NCI-H1436 (cell line): ENCODE measurements around the gene CTXN2.
A peak's percentile ranks its signal among the peaks of the same experiment; 100 is the strongest.

ENCODE experiments used
- DNase-seq: peaks from one replicate; lab custom pipeline; 2025; lab: John Stamatoyannopoulos, UW

CTXN2 gene

GRCh38 chr15:48191574-48192225 is at the start of gene CTXN2:
Gene CTXN2 (plus strand): TSS chr15:48191665. CDS start chr15:48201301, 9,636 bp downstream.
- DNase-seq: peak; percentile 37

- DNase-seq: no peak
Measured at GRCh38 chr15:48143856-48144255, 47.6 kb upstream of the CTXN2 start.

- no peak for DNase-seq
Measured at GRCh38 chr15:48144889-48145288, 46.6 kb upstream of the CTXN2 start.

- DNase-seq: no peak
Measured at GRCh38 chr15:48145923-48146322, 45.5 kb upstream of the CTXN2 start.

DNA sequence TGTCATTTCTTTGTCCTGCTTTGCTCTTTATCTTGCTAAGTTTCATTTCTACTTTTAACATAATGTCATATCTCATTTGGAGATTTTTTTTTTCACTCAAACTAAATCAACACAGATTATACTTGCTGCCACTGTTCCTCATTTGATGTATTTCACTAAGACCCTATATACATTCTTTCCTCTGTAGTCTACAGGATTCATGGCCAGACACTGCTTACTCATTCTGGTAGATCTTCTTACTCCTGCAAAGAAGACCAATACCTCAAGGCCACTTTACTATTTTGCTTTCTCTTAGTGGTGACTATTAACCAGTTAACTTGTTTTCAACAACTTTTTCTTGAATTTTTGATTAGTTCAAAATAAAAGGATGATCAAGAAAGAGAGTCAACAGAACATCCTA is 44.1 kb upstream of the CTXN2 start:
- DNase-seq: no peak

- no peak for DNase-seq
Measured at GRCh38 chr15:48149858-48150257, 41.6 kb upstream of the CTXN2 start.

GRCh38 chr15:48153526-48153925 is 37.9 kb upstream of the CTXN2 start:
- DNase-seq: no peak

DNA sequence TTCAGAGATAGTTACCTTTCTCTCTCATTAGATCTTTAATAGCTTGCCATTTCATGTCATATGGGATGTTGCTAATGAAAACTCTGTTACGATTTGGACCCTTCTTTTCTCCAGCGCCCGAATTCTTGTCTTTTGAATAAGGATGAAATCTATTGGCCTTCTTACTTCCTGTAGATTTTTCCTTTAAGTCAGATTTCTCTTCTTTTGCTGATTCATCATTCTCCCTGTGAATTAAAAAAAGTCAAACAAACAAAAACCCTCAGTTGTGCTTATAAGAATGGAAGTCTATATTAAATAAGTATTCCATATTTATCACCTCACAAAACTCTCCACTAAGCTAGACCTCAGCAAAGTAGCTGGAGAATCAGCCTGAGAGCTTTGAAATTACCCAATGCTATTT is 22.8 kb upstream of the CTXN2 start:
- DNase-seq: no peak

GRCh38 chr15:48170981-48171380 is 20.5 kb upstream of the CTXN2 start:
- peak; percentile 22 for DNase-seq

- no peak for DNase-seq
Measured at GRCh38 chr15:48175126-48175525, 16.3 kb upstream of the CTXN2 start.

DNA sequence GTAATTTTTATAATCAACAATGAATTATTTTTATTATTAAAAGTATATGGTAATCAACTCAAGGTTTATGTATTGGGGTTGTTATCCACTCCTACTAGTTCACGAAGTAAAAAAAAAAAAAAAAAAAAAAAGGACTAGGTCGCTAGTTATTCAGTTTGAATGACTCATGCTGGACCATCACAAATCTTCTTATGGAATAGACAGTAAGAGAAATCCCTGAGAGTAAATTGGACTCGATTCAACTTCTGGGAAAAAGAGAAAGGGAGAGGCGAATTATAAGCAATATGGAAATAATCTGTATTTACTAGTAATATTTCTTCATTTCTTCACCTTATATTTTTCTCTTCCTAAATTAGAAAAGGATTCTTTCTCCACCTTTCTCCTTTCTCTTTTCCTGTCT is 15.4 kb upstream of the CTXN2 start:
- DNase-seq: no peak

GRCh38 chr15:48176957-48177356 is 14.5 kb upstream of the CTXN2 start:
- DNase-seq: no peak

GRCh38 chr15:48177383-48177765 is 14.1 kb upstream of the CTXN2 start:
- peak; percentile 56 for DNase-seq

GRCh38 chr15:48177766-48178647 is 13.5 kb upstream of the CTXN2 start, which contains the start of gene MYEF2:
Gene MYEF2 (minus strand): TSS chr15:48178295. CDS start chr15:48178237, 58 bp downstream.
- DNase-seq: peak; percentile 90

- DNase-seq: no peak
Measured at GRCh38 chr15:48178648-48178931, 12.9 kb upstream of the CTXN2 start.

DNA sequence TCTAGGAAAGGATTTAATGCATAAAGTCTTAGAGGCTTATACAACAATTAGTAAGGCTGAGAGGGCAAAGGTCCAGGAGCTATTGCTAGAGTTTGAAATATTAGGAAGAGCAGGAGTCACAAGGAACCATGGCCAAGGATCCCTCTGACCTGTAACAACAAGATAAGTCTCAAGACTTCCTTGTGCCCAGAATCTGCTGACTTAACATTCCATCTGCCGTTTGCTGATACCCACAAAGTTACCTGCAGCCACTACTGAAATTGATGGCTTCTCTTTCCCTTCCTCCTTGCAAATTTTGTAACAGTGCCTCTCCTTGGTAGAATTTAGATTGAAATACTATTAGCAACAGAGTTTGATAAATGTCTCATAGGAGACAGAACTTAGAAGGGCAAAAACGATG is 8.7 kb upstream of the CTXN2 start:
- no peak for DNase-seq

- no peak for DNase-seq
Measured at GRCh38 chr15:48185529-48185928, 5.9 kb upstream of the CTXN2 start.

GRCh38 chr15:48186271-48186670 is 5.2 kb upstream of the CTXN2 start:
- DNase-seq: no peak

DNA sequence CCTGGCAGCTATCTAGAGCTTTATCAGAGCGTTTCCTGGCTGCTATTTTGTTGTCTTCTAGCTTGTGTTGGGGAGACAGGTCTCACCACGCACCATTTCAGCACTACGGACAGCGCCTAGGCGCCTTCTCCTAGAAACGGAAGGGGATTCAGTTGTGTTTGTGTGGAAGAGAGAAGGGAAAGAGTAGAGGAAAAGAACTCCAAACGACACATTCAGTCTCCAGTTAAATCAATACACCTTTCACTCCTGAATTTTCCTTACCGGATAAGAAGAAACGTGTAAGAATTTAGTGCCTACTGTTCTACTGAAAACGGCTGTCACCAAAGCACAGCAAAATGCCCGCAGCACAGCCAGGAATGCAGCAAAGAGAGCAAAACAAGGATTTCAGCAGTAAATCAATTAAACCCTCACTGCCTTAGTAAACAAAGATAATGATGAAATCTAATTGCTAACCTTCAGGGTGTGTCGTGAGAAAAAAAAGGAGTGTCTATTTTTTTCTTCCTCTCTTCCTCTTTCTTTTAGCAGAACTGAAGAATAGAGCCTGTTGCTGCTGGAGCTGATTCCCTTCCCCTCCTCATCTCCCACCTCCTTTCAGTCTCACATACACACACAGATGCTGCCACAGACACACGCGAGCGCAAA is 412 bp upstream of the CTXN2 start:
- no peak for DNase-seq

- DNase-seq: no peak
Measured at GRCh38 chr15:48202068-48202467, 10.6 kb downstream of the CTXN2 start.

- no peak for DNase-seq
Measured at GRCh38 chr15:48205981-48206380, 14.5 kb downstream of the CTXN2 start, which contains the start of gene SLC12A1. Gene SLC12A1 (plus strand): TSS chr15:48206302. CDS start chr15:48207720, 1,418 bp downstream.

- no peak for DNase-seq
Measured at GRCh38 chr15:48221261-48221660, 29.8 kb downstream of the CTXN2 start.

GRCh38 chr15:48221885-48222284 is 30.4 kb downstream of the CTXN2 start:
- no peak for DNase-seq
